GM19239 (cell line): ENCODE results near the gene LTK.
A peak's percentile ranks its signal among the peaks of the same experiment; 100 is the strongest.
"Not testable (repeated sequence)": the region's sequence is repeated elsewhere in the genome, so short reads cannot be mapped to it uniquely, and the experiment has no call there.

Source experiments
- DNase-seq: peaks from one replicate; pipeline ENCODE4 v3.0.0; 2011; ENCODE audit warnings: low spot score; ENCODE audit not compliant: insufficient read length
- FAIRE-seq: peaks from 2 replicates; lab custom pipeline; 2011; peaks lifted over from hg19 to GRCh38; lab: Jason Lieb, UNC

LTK gene

DNA sequence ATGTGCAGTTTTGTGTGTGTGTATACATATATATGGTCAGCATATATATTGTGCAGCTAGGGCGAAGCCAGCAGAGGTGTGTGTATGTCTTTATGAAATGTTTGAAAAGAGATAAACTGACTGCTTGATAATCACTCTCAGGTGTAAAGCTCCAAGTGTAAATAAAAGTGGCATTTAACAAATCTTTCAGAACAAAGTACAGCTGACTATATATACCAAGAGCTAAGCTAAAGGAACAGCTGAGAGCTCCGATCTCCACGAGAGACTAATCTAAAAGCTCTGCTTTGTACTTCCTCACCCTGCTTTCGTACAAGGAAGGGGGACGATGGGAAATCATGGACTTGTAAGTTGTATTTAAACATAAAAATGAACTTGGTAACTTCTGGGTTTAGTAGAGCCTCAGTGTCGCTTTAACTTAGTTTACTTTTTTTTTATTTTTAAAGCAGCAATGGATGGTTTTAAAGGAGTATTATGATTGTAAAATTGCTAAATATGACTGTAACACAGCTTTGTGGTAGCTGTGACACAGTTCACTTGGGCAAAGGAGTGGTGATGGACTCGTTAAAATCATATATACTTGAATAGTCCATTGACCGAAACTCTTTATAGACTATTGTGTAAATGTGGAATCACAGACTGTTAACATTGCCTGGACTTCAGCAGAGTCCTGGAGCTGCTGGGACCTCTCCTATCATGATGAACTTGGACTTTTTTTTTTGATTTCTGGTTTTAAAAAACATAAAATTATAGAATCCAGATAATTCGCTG lies 31.3 kb downstream of the LTK start:
- no peak for DNase-seq
- no peak for FAIRE-seq

DNA sequence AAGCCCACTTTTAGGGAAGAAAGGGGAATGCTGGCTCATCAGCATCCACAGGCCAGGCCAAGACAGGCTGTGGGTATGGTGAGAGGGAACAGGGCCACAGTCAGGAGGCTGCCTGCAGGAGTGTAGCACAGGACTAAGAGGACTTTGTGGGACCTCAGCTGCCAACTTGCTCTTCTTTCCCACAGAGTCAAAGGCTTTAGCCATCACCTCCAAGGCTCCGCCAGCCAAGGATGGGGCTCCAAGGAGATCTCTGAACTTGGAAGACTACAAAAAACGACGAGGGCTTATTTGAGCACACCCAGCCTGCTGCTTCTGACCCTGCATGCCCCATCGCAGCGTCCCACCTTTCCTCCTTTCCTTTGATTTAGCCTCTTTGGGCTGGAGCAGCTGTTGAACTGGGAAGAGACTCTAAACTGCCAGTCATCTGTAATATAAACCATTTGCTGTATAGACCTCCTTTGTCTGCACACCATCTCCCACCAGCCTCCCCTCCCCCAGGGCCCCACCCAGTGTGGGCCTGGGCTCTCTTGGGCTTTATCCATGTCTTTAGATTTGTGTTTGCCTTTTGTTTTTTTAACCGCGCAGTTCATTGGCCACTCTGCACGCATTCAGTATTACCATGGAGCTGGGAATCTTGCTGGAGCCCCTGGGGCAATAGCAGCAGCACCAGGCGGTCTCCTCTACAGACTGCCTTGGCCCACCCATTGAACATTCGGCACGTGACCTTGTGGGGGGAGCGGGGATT lies 33.1 kb downstream of the LTK start:
- FAIRE-seq (no peak), DNase-seq (no peak)

DNA sequence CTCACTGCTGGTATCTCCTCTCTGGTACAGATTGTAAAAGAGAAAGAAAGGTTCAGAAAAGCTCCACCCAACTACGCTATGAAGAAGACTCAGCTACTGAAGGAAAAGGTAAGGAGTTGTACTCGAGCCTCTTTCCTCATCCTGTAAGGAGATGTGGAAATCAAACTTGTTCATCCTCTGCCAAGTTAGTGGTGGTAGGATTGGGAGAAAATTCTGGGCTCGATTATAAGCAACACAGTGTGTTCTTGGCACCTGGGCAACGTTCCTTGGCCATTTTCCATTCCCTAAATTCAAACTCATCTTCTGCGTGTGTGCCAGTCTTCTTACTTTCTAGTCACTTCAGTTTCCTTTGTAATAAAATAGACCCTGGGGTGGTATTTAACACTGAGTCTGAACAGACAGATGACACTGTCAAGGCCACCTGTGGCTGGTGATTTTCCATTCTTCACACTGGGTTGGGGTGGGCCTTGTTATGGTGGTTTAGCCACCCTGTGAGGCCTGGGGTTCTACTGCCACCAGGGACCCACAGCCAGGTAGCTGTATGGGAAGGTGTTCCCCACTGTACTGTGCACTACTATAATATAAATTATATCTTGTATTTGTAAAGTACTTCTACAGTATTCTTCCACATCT lies 37.1 kb downstream of the LTK start:
- DNase-seq (no peak), FAIRE-seq (no peak)

DNA sequence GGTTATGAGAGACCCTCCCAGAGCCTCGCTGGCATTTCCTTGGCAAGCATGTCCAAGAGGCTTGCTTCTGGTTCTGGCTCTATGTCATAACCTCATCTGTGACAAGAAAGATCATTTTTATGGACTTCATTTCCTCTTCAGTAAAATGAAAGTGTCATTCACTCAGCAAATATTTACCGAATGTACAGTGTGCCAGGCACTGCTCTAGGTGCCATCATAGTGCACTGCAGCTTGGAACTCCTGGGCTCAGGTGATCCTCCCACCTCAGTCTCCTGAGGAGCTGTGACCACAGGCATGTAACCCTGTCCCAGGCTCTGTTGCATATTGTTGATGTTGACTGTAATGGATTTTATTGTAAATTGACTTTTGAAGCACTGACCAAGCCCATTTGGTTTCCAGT lies 38.7 kb downstream of the LTK start:
- DNase-seq, result no peak
- no peak for FAIRE-seq

DNA sequence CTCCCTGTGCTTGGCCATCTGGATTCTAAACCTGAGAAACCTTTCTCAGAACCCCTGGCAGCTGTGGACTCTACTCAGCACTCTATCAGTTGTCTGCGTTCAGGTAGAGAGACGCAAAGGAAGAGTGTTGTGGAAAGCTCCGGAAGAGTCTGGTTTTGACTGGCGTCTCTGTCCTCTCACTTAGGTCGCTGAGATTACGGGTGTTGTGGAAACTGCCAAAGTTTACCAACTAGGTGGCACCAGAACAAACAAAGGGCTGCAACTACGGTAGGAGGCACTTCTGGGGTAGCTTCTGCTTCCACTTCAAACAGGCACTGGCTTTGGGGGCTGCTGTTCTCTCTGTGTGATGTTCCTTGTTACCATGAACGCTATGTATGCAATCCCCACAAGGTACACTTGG lies 39.2 kb downstream of the LTK start:
- no peak for DNase-seq
- FAIRE-seq, result no peak

DNA sequence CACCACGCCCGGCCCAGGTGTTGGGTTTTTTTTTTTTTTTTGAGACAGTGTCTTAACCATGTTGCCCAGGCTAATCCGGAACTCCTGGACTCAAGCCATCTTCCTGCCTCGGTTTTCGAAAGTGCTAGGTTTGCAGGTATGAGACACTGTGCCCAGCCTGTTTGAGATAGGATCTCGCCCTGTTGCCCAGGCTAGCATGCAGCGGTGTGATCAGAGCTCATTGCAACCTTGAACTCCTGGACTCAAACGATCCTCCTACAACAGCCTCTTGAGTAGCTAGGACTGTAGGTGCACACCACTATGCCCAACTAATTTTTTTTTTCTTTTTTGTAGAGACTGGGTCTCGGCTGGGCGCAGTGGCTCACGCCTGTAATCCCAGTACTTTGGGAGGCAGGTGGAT lies 40.2 kb downstream of the LTK start:
- FAIRE-seq (no peak), DNase-seq (no peak)

DNA sequence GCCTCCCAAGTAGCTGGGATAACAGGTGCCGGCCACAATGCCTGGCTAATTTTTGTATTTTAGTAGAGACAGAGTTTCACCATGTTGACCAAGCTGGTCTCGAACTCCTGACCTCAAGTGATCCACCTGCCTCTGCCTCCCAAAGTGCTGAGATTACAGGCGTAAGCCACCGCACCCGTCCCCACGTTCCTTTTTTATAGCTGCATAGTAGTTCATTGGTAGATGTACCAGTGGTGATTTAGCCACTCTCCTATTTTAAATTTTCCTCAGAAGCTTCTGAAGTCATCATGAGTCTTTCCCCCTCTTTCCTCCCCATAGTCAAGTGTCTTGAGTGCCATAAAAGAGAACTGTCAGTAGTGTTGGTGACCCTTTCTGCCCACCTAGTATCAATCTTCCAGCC lies 44.0 kb downstream of the LTK start:
- FAIRE-seq, DNase-seq: not testable (repeated sequence)

DNA sequence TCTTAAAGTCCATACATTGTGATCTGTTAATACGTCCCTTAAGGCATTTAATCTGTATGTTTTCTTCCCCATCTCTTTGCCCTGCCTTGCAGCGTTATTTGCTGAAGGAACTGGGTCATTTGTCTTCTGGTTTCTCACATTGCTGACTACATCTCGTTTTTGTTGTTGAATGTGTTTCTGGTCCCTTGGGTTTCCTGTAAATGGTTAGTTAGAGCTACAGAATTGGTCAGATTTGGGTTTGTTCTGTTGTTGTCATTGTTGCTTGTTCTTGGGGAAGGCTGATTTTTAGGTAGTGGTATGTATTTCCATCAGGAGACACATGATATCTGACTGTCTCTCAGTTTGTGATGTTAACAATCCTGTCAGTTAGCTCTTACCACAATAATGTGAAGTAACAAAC lies 46.9 kb downstream of the LTK start:
- FAIRE-seq (no peak), DNase-seq (no peak)

DNA sequence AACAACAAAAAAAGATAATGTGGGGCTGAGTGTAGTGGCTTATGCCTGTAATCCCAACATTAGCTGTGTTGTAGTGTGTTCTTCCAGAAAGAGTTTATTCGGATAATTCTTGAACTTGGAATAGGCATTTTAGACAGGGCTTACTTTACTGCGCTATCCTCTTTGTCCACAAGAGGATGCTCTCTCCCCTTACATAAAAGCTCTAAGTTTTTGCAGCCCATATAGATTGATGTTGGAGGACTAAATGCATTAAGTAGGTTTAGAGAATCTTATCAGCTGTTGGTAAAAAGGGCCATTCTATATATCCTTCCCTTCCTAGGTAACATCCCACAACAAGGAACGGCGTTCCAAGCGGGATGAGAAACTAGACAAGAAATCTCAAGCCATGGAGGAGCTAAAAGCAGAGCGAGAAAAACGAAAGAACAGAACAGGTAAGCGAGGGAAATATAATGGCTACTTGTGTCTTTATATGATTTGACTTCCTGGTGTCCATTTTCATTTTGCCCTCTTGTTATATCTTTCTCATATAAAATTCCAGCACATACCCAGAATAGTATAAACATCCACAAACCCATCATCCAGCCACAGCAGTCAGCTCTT lies 47.7 kb downstream of the LTK start:
- DNase-seq (peak; percentile 43), FAIRE-seq (peak; percentile 81)

DNA sequence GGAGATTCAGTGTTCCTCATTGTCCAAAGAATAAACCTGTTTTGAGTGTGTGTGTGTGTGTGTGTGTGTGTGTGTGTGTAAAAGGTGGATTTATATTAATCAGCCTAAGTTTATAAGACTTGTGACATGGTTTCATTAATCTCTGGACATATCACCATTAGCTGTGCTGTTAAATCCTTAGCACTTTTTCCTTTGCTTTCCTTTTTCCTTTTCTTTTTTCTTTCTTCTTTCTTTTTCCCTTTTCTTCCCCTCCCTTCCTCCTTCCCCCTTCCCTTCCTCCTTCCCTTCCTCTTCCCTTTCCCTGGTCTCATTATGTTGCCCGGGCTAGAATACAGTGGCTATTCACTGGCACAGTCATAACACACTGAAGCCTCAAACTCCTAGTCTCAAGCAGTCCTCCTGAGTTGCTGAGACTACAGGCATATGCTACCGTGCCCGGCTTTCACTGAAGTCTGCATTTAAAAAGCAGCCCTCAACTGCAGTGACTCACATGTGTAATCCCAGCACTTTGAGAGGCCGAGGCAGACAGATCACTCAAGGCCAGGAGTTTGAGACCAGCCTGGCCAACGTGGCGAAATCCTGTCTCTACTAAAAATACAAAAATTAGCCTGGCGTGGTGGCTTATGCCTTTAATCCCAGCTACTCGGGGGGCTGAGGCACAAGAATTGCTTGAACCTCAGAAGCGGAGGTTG lies 48.6 kb downstream of the LTK start:
- DNase-seq (no peak), FAIRE-seq (no peak)

DNA sequence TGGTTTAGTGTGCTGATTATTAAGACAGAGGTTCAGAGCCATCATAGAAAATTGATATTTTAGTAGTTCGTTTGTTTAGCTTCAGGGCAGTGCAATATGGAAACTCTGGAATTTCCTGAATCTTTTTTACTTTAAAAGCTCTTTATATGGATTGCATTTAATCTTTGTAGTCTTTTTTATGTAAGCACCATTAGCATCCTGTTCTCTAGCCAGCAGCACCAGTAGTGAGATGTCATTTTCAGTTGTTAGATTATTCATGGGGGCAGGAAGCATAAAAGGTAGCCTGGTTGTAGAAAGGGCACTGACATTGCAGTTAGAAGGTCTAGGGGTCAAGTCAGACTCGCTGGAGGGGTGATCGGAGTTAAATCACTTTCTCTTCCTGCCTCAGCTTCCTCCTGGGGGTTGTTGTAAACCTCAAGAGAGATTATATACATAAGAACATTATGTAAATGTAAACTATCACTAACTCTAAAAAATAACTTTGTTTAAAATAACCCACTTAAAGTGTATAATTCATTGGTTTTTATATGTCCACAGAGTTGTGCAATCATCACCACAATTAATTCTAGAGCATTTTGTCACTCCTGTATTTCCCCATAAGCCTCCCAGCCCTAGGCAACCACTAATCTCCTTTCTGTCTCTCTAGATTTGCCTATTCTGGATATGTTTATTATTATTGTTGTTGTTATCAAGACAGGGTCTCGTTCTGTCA lies 51.4 kb downstream of the LTK start:
- FAIRE-seq (no peak), DNase-seq (no peak)
